Loucy (cell line): Measurements from ENCODE around the gene KRTAP2-4.

Experiments
- EZH2phosphoT487 ChIP-seq: fragments of 200-600 bp; IDR thresholded peaks from 2 replicates; pipeline ENCODE4 v1.6.1; 2018; ENCODE audit warnings: antibody characterized with exemption, mild to moderate bottlenecking, moderate library complexity, borderline replicate concordance
- TF ChIP-seq, protein P1 (sequence below): fragments of 200-600 bp; sonication (generic); conservative IDR thresholded peaks from 2 replicates; pipeline ENCODE4 v1.5.1; 2014; ENCODE audit warnings: mild to moderate bottlenecking, antibody characterized with exemption, low read length

DNA sequence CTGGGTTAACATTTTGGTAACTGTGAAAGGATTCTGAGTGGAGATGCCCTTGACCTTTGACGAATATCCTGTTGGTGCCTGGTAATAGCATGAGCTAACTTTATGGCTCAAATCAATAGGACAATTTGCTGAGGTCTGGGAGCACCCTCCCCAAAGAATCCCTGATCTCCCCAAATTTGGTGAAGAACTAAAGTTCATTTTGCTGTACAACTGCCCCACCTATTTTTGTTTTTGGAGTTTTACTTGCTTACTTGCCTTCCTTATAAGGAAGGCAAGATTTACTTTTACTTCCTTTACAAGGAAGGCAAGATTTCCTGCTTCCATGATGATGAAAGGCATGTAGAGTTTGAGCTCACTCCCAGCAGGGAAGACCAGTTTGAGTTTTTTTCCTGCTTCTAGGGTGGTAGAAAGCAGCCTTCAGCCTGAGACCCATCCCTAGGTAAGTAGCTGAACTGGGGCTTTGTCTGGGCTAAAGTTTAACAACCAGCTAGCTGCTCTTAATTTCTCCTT, 42.3 kb upstream of the KRTAP2-4 start:
- TF ChIP-seq, protein P1, sequence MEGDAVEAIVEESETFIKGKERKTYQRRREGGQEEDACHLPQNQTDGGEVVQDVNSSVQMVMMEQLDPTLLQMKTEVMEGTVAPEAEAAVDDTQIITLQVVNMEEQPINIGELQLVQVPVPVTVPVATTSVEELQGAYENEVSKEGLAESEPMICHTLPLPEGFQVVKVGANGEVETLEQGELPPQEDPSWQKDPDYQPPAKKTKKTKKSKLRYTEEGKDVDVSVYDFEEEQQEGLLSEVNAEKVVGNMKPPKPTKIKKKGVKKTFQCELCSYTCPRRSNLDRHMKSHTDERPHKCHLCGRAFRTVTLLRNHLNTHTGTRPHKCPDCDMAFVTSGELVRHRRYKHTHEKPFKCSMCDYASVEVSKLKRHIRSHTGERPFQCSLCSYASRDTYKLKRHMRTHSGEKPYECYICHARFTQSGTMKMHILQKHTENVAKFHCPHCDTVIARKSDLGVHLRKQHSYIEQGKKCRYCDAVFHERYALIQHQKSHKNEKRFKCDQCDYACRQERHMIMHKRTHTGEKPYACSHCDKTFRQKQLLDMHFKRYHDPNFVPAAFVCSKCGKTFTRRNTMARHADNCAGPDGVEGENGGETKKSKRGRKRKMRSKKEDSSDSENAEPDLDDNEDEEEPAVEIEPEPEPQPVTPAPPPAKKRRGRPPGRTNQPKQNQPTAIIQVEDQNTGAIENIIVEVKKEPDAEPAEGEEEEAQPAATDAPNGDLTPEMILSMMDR = no peak
- TF ChIP-seq EZH2phosphoT487 = no peak
